ENCODE measurements around the gene TCEA3.
A peak's percentile ranks its signal among the peaks of the same experiment; 100 is the strongest.
"Not testable (repeated sequence)": the region's sequence is repeated elsewhere in the genome, so short reads cannot be mapped to it uniquely, and the experiment has no call there.

The TCEA3 gene

DNA sequence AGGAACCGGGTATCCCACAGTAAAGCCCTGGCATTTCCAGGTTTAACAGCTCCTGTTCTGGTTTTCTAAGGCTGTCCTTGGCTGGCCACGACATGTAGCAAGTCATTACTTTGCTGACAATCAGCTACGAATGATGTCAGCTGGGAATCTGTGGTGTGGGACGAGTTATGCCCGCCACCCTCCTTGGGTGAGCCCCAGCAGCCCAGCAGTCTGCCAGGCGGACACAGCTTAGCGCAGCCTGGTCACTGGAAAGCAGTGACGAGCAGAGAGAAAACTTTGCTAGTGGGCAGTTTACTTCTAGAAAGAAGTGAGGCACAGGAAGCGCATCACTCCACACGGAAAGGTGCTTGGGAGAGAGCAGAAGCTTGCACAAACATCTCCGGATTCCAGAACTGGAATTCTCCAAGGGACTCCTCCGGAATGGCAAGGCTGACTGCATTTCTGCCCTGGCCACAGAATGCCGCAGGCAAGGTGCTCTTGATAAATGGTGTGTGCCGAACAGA, 39.4 kb downstream of the TCEA3 start:
- ChIA-PET POLR2A (ENCODE audit: low non-redundant PET) (no interaction called here), CTCF (interaction anchor here (1.4 kb wide), 1 partner anchor 18 kb away, joined by 8 read pairs; no protein-coding TSS in a partner anchor)
- TF ChIP-seq, protein P1, sequence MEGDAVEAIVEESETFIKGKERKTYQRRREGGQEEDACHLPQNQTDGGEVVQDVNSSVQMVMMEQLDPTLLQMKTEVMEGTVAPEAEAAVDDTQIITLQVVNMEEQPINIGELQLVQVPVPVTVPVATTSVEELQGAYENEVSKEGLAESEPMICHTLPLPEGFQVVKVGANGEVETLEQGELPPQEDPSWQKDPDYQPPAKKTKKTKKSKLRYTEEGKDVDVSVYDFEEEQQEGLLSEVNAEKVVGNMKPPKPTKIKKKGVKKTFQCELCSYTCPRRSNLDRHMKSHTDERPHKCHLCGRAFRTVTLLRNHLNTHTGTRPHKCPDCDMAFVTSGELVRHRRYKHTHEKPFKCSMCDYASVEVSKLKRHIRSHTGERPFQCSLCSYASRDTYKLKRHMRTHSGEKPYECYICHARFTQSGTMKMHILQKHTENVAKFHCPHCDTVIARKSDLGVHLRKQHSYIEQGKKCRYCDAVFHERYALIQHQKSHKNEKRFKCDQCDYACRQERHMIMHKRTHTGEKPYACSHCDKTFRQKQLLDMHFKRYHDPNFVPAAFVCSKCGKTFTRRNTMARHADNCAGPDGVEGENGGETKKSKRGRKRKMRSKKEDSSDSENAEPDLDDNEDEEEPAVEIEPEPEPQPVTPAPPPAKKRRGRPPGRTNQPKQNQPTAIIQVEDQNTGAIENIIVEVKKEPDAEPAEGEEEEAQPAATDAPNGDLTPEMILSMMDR (conservative IDR thresholded peaks at IDR 0.05; ENCODE audit: low read depth): no peak
- peak overlapping the region; percentile 80 for H3K27ac ChIP-seq
- DNase-seq (ENCODE audit: low spot score): no peak

DNA sequence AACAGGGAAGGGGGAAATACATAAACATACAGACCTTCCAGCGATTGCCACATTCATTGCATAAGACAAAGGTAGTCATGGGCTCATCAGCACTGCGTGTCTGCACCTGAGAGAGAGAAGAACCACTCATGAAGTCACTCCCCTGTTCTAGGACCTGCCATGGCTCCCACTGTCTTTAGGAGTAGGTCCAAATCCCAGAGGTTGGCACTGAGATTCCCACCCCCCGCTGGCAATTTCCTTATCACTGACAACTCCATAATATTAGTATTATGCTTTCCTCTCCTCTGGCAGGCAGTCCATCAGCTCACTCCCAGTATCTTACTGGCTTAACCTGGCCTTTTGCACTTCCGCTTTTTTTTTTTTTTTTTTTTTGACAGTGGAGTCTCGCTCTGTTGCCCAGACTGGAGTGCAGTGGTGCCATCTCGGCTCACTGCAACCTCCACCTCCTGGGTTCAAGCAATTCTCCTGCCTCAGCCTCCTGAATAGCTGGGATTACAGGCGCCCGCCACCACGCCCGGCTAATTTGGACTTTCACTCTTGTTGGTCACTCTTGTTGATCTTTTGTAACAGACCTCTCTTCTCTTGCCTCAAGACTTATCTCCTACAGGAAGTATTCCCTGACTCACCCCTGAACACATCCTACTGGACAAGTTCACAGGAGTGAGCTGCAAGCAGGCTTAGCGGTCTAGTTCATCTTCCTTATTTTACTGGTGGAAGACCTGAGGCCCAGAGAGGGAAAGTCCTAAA, 40.1 kb downstream of the TCEA3 start:
- TF ChIP-seq, protein P1 (conservative IDR thresholded peaks at IDR 0.05; ENCODE audit: low read depth): no peak
- CTCF ChIA-PET: interaction anchor here (1.4 kb wide), 1 partner anchor 19 kb away, joined by 8 read pairs; no protein-coding TSS in a partner anchor

GRCh38 chr1:23383577-23384311, 40.8 kb downstream of the TCEA3 start:
- ChIA-PET POLR2A (ENCODE audit: low non-redundant PET) (no interaction called here), CTCF (no interaction called here)
- no peak for DNase-seq (ENCODE audit: low spot score)
- TF ChIP-seq, protein P1 (conservative IDR thresholded peaks at IDR 0.05; ENCODE audit: low read depth): no peak
- H3K27ac ChIP-seq: peak overlapping the region; percentile 80

More for the DNA sequence above, 40.1 kb downstream of the TCEA3 start:
- peak overlapping the region; percentile 80 for H3K27ac ChIP-seq
- POLR2A ChIA-PET (ENCODE audit: low non-redundant PET): no interaction called here
- peak; percentile 67 for DNase-seq (ENCODE audit: low spot score)

GRCh38 chr1:23381233-23381885, 43.2 kb downstream of the TCEA3 start:
- ChIA-PET CTCF (interaction anchor here (0.7 kb wide), 1 partner anchor 102 kb away, joined by 7 read pairs; no protein-coding TSS in a partner anchor), POLR2A (ENCODE audit: low non-redundant PET) (no interaction called here)
- H3K27ac ChIP-seq: no peak overlapping the region
- no peak for DNase-seq (ENCODE audit: low spot score)
- TF ChIP-seq, protein P1 (conservative IDR thresholded peaks at IDR 0.05; ENCODE audit: low read depth): no peak

DNA sequence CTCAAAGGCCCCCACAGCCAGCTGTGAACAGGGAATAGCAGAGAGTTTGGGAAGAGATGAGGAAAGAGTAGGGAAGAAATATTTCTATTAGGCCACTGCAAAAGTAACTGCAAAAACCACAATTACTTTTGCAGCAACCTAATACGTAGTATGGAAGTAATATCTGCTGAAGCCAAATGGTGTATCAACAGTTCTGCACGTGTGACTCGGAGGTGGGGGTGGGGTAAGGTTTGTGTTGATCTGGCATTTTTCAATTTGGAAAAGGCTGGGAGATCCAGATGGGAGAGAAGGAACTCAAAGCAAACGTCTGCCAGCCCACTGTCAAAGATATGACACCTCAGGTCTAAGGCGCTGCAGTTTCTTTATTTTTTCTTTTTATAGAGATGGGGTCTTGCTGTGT, 43.8 kb downstream of the TCEA3 start:
- ChIA-PET CTCF (interaction anchor here (0.7 kb wide), 1 partner anchor 365 kb away, joined by 3 read pairs; no protein-coding TSS in a partner anchor), POLR2A (ENCODE audit: low non-redundant PET) (no interaction called here)
- peak overlapping the region; percentile 97 for H3K27ac ChIP-seq
- DNase-seq (ENCODE audit: low spot score): no peak
- TF ChIP-seq, protein P1 (conservative IDR thresholded peaks at IDR 0.05; ENCODE audit: low read depth): no peak

GRCh38 chr1:23380236-23380635, 44.3 kb downstream of the TCEA3 start:
- DNase-seq (ENCODE audit: low spot score); POLR2A ChIA-PET (ENCODE audit: low non-redundant PET): not testable (repeated sequence)
- peak overlapping the region; percentile 97 for H3K27ac ChIP-seq
- CTCF ChIA-PET: interaction anchor here (0.7 to 1.0 kb wide), 2 partner anchors 23 to 366 kb away, joined by 3 read pairs; no protein-coding TSS in a partner anchor

All from RWPE1 (cell line).